Suppressor macrophage (primary cell): ENCODE data around the gene PIBF1.
"Not testable (repeated sequence)": the region's sequence is repeated elsewhere in the genome, so short reads cannot be mapped to it uniquely, and the experiment has no call there.

Experiments
- DNase-seq, 4 experiments: peaks; one replicate each; pipeline ENCODE4 v3.0.0-alpha.2; 2020 to 2022
- total RNA-seq, 17 experiments: gene quantifications; one replicate each; lab custom pipeline; 2026; ENCODE audit warnings: mixed read lengths in 6 of 17, inconsistent platforms in 3 of 17; lab: John Stamatoyannopoulos, UW

PIBF1 gene
- 3.8 to 26.2 (median 13.6) reads per million in 17 experiments for total RNA-seq

- peak; percentile 98 to 99 (median 98) for DNase-seq
These were observed at the start of gene PIBF1, which contains the start of gene DIS3 for GRCh38 chr13:72781451-72782439. TSS of gene PIBF1 (plus strand) at chr13:72782133. CDS start at chr13:72783470, 1,337 bp downstream. TSS of gene DIS3 (minus strand) at chr13:72781900. CDS start at chr13:72781832, 68 bp downstream.

- DNase-seq = no peak
These were observed 44.9 kb upstream of the PIBF1 start for GRCh38 chr13:72737033-72737432.

DNA sequence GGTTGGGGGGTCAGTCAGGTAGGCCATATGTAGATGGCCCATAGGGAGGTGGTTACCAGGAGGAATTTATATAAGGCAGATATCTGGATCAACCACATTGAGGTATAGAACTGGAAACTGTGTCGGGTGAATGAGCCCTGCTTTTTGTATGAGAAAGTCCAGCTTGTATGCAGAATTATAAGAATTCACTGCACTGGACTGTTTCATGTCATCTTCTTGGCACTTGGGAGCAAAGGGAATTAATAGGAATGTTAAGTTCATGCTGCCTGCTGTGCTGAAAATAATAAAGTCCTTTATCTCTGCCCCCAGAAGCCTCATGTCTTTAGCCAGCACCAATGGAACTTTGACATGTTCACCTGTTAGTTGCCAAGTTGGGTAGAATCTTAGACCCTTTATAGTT lies 41.9 kb upstream of the PIBF1 start:
- no peak for DNase-seq

DNA sequence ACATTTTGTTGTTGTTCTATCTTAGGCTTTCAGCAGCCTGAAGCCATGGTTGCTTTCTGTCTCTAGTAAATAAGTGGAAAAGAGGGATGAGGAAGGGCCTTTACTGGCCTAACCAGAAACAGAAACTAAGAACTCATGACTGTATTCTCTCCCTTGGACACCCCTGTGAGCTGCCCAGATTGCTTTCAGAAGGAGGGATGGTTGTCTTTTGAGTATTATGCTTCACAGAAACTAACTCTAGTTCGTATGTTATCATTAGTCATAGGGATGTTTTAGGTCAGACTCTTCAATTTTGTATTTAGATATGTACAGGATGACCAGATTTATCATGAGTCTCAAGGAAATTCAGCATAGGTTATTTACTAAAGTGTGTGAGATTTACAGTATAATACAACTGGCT lies 36.7 kb upstream of the PIBF1 start:
- DNase-seq = no peak

DNA sequence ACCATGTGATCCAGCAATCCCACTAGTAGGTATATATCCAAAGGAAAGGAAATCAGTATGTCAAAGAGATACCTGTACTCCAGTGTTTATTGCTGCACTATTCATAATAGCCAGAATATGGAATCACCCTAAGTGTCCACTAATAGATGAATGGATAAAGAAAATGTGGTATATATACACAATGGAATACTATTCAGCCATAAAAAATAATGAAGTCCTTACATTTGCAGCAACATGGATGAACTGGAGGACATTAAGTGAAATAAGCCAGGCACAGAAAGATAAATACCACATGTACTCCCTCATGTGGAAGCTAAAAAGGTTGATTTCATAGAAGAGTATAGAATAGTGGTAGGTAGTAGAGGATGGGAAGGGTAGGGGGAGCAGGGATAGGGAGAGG lies 30.7 kb upstream of the PIBF1 start:
- no peak for DNase-seq

DNA sequence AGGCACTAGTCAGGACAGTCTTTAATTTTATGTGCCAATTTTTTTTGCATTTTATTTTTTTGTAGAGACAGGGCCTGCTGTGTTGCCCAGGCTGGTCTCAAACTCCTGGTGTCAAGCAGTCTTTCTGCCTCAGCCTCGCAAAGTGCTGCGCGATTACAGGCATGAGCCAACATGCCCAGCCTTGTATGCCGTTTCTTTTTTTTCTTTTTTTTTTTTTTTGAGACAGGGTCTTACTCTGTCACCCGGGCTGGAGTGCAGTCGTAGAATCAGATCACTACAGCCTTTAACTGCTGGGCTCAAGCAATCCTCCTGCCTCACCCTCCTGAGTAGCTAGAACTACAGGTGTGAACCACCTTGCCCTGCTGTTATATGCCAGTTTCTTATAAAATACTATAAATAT lies 27.8 kb upstream of the PIBF1 start:
- no peak for DNase-seq

- no peak for DNase-seq
These were observed 24.0 kb upstream of the PIBF1 start for GRCh38 chr13:72757792-72758535.

- no peak for DNase-seq
These were observed 21.7 kb upstream of the PIBF1 start for GRCh38 chr13:72760189-72760588.

GRCh38 chr13:72763411-72763810 lies 18.5 kb upstream of the PIBF1 start:
- DNase-seq = no peak

DNA sequence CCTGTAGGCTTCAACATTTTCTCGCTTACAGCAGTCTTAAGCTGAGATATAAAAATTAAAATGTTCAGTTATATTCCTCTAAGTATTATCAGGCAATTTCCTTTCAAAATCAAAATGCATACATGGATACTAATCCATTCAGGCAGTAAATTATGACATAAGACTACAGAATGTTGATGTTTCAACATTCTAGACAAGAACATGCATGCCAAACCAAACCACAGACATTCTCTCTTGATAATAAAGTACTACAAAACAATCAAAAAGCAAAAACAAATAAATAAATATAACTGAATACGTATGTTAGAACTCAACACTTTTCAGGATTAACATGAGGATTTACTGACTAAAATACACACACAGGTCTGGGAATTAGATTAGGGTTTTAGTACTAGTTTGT lies 7.9 kb upstream of the PIBF1 start:
- DNase-seq = no peak

DNA sequence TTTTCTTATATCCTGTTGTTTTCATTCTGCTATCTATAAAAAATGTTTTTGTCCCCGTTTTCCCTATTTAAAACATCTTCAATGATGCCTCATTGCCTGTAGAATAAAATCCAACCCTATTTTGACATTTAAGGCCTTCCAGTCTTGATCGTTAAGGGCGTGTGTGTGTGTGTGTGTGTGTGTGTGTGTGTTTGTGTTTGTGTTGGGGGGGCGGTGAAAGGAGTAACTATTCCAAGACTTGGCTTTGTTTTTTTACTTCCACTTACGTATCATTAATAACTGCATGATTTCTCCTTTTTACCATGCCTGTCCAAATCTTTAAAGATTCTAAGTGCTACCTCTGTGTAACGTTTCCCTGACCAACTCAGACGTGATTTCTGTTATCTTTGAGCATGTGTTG lies 784 bp downstream of the PIBF1 start:
- DNase-seq = peak in 1 of 4 experiments; percentile 18

DNA sequence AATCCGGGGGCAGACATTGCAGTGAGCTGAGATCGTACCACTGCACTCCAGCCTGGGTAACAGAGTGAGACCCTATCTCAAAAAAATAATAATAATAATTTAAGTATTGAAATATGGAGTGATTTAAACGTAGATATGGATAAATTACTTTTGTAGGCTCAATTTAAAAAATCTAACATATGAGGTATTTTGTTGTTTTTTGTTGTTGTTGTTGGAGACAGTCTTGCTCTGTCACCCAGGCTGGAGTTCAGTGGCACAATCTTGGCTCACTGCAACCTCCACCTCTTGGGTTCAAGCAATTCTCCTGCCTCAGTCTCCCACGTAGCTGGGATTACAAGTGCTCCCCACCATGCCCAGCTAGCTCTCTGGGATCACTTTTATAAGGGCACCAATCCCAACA lies 2.7 kb downstream of the PIBF1 start:
- DNase-seq = not testable (repeated sequence)

- DNase-seq = peak in 2 of 4 experiments; percentile 28 to 34
These were observed 6.9 kb downstream of the PIBF1 start for GRCh38 chr13:72788831-72789230.

DNA sequence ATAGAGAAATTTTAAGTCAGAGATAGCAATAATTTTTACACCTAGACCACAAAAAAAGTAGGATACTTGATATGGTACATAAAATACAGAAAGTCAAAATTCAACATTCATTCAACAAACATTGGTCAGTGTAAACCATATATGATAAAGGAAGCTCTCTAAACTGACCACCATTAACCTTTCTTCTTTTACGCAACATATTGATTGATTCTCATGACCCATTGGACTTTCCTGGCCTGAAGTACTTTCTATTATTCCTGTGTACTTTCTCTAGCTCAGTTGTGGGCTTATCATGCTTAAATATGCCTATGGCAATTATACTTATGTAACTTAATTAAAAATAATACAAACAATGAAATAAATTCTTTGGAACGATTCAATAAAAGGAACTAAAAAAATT lies 10.7 kb downstream of the PIBF1 start:
- no peak for DNase-seq

DNA sequence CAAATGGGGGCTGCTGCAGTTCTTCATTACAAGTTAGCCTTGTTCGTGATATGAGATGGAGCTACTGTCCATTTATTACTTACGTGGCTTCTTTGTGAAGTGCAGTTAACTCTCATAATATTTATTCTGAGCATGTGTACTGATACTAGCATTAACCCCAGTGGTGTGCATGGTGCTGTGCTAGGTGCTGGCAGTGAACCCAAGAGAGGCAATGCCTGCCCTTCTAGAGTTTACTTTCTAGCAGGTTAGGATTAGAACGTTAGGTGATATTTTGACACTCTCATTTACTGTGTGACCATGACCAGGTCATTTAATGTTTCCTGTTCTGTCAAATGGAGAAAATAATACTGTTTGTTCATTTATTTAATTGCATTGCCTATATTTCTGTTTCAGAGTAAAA lies 16.9 kb downstream of the PIBF1 start:
- DNase-seq = no peak

DNA sequence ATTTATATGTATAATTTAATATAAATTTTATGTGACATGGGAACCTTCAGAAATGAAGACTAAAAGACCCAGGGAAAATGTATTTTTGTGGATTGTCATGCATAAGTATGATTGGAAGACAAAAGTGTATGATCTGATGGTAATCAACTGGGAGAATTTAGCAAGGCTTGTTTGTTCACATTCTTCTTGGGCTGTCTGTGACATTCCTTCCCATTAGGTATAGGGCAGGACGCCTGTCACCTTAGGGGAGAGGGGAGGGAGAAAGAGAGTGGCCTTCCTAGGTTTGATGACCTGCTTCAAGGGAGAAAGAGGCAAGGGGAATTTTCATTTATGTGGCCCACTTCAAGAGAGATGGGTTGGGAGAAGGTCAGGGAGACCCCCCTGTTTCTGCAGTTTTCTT lies 22.4 kb downstream of the PIBF1 start:
- DNase-seq = no peak

DNA sequence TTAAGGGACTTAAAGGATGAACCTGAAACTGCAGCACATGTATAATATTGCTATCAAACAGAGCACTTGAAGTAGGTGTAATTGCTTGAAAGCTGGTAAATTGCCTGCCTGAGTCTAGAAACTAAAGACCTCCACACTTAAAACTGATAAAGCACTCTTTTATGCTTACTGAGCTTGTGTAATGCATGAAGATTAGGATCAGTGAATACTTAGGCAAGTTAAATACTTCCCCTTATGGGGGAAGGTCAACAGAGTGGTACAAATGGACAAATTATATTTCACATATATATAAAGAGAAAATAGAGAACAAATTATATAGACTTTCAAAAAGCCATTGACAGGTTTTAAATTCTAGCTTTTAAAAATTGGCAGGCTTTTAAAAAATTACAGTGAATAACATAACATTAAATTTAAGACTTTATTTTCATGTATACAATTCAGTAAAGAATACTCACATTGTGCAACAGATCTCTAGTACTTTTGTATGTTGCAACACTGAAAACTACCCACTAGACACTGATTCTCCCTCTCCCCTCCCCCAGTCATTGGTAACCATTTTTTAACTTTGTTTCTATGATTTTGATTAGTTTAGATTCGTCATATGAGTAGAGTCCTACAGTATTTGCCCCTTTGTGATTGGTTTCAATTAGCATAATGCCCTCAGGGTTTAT lies 23.9 kb downstream of the PIBF1 start:
- DNase-seq = peak in 2 of 4 experiments; percentile 46 to 49

DNA sequence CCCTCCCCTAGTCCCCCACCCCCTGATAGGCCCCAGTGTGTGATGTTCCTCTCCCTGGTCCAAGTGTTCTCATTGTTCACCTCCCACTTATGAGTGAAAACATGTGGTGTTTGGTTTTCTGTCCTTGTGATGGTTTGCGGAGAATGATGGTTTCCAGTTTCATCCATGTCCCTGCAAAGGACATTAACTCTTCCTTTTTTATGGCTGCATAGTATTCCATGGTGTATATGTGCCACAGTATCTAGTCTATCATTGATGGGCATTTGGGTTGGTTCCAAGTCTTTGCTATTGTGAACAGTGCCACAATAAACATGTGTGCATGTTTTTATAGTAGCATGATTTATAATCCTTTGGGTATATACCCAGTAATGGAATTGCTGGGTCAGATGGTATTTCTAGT lies 24.6 kb downstream of the PIBF1 start:
- not testable (repeated sequence) for DNase-seq

DNA sequence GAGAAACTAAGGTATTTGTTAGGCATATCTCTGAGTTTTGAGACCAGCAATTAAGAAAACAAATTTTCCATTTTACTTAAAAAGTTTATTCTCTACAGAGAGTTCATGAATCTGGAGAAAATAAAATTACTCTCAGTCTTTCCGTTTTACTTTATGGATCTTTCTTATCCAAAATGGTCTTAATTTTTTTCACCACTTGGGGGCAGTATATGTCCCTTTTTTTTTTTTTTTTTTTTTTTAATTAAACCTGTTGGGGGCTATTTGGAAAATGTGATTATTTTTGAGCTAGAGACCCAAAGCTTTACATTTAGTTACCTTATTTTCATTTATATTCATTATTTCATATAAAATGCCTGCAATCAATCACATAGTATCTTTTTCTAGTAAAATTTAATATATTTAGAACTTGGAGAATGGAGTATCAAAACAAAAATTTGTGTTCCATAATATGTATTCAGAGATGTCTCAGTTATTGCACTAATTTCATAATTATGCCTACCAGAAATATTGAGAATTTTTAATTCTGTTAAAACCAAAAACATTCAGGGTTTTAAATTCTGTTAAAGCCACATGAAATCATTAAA lies 27.1 kb downstream of the PIBF1 start:
- DNase-seq = peak in 3 of 4 experiments; percentile 21 to 55 (median 36)

- no peak for DNase-seq
These were observed 38.4 kb downstream of the PIBF1 start for GRCh38 chr13:72820156-72820897.

DNA sequence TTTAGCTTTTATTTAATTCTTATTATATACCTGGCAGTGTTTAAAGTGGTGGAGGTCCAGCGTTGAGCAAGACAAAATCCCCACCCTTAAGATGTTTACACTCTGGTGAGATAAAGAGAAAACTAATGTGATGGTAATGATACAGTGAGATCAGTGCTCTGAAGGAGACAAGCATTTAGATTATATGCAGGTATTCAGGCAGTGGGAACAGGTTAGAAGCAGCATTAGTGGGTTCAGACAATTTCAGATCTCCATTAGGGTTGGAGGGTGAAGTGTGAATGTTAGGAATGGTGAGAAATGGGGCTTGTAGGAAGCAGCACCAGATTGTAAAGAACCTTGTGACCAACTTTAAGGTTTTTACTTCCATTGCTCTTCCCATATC lies 39.0 kb downstream of the PIBF1 start:
- DNase-seq = no peak

- DNase-seq = no peak
These were observed 41.1 kb downstream of the PIBF1 start for GRCh38 chr13:72823081-72823480.
